HG02885 (cell line): Measurements from ENCODE around the gene ASAP3.
"Not testable (repeated sequence)": the region's sequence is repeated elsewhere in the genome, so short reads cannot be mapped to it uniquely, and the experiment has no call there.

Experiments used
- ATAC-seq: cut with Tn5 transposase; IDR thresholded peaks from one replicate; pipeline ENCODE4 v1.9.1; 2021; ENCODE audit warnings: mild to moderate bottlenecking; ENCODE audit not compliant: unreplicated experiment, poor library complexity

The ASAP3 gene

GRCh38 chr1:23517581-23517980, 33.6 kb upstream of the ASAP3 start:
- ATAC-seq: no peak

GRCh38 chr1:23515905-23516304, 31.9 kb upstream of the ASAP3 start:
- ATAC-seq: no peak

DNA sequence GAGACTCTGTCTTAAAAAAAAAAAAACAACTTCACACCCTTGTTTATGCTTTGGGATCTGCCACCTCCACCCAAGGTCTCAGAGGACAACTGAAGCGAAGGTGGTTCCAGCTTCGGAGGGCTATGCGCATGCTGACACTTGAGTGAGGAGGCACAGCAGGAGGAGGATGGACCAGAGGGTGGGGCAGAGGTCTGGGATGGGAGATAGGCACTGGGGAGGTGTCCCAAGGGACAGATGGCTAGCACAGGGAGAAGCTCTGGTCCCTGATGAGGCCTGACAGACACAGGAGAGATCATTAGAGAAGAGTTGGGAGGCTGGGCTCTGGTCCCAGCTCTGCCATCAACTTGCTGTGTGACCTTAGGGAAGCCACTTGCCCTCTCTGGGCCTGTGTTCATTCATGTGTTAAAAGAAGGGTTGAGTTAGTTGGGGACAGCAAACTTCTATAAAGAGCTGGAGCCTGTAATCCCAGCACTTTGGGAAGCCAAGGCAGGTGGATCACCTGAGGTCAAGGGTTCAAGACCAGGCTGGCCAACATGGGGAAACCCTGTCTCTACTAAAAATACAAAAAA, 30.2 kb upstream of the ASAP3 start:
- no peak for ATAC-seq

DNA sequence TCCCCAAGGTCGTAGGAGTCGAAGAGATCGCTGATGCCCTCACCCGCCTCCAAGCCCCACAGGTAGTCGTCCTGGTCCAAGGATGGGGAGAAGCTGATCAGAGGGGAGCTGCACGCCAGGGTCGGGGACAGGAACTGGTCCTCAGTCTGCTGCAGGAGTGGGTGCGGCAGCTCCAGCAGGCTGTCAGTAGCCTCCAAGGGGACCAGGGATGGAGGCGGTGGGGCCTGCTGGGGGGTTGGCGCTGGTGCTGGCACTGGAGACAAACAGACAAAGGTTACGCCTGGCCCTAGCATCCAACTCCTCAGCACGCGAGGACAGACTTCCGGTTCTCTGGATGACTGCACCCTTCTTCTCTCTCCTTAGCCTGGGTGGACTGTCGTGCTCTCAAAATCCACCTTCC, 25.9 kb upstream of the ASAP3 start:
- ATAC-seq: no peak

DNA sequence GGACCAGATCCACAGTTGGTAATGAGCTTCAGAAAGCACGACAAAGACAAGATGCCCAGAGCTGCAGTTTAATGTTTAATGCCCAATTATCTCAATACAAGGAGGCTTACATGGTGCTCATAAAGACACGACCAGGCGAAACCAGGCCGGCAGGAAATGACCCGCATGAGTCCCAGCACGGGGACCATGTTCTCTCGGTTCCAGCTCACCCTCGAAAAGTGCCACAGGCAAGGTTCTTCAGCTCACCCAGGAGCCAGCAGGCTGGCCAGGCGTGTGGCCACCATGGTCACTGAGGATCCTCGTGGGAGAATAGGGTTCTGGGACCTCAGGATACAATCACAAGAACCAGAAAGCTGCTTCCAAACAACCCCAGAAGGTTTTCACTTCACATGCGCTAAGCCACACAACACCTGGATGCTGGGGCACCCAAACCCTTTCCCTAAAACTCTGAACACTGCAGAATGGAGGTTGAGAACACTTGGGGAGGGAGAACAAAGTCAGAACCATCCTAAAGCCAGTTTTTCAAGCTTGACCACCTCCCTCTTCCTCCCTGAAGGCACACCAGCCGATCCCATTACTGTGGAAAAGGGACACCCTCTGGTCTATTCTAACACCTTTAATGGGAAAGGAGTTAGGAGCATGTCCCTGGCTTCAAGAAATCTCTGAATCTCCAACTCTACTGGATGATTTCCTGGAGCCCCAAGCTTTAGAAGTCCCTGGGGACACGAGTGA, 22.6 kb upstream of the ASAP3 start:
- ATAC-seq: no peak

GRCh38 chr1:23505851-23506250, 21.9 kb upstream of the ASAP3 start:
- no peak for ATAC-seq

GRCh38 chr1:23504156-23504555, 20.2 kb upstream of the ASAP3 start:
- not testable (repeated sequence) for ATAC-seq

DNA sequence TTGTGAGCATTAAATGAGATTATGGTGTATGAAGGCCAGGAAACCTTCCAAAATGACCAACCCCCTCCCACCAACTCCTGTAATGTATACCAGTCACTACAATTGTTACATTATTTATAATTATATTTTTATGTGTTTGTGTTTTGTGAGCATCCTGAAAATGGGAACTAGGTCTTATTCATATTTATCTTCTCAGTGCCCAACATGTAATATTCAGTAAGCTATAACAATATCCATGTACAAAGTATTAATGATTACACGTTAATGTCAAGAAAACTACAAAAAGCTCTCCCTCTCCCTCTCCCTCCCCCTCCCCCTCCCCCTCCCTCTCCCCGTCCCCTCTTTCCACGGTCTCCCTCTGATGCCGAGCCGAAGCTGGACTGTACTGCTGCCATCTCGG, 19.0 kb upstream of the ASAP3 start:
- ATAC-seq: no peak

- ATAC-seq: no peak
Measured at GRCh38 chr1:23500466-23500865, 16.5 kb upstream of the ASAP3 start.

DNA sequence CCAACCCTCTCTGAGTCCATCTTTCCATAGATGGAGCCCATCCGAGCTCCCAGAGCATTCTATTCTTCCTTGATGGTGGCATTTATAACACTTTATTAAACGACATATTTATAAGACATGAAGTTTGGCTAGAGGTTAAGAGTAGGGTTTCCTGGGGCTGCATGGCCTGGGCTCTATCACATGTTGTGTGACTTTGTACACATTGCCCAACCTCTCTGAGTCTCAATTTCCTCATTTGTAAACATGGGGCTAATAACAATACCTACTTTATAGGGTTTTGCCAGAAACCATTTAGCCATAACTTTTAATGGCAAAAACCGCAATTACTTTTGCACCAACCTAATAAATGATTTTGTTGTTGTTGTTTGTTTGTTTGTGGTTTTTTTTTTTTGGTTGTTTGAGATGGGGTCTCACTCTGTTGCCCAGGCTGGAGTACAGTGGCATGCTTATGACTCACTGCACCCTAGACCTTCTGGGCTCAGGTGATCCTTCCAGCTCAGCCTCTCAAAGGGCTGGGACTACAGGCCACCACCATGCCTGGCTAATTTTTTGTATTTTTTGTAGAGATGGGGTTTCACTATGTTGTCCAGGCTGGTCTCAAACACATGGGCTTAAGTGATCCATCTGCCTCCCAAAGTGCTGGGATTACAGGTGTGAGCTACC, 13.9 kb upstream of the ASAP3 start:
- no peak for ATAC-seq

DNA sequence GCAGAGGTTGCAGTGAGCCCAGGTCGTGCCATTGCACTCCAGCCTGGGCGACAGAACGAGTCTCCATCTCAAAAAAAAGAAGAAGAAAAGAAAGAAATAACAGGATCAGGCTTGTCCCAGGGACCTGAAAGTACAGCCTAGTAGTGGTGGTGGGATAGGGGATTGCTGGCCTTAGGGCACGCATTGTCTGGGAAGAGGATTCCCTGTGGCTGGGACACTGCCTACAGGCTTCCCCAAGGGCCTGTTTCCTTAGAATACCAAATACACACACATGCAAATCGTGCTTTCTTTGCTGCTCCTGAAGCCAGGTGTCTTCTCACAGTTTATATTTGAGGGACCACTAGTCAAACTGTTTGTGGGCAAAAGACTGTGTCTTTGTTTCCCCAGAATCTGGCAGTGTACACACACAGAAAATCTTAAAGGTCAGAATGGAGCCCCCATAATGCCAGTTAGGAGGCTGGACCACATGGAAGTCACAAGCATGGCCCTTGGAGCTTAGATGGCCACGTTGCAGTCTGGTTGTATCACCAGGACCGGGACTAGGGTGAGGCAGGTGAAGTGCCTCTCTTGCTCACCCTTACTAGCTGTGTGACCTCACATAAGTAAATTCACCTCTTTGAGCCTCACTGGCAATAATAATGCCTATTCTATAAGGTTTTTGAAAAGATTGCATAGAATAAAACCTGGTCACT, 12.7 kb upstream of the ASAP3 start:
- ATAC-seq: no peak

DNA sequence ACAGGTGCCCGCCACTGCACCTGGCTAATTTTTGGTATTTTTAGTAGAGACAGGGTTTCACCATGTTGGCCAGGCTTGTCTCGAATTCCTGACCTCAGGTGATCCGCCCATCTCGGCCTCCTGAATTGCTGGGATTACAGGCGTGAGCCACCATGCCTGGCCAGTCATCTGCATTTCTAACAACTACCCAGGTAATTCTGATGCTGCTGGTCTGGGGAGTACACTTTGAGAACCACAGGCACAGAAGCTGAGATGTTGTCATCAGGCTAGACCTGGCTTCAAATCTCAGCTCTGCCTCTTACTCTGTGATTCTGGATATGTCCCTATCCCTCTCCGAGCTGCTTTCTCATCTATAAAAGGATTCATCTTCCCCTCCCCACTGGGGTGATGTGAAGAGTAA, 10.9 kb upstream of the ASAP3 start:
- not testable (repeated sequence) for ATAC-seq

DNA sequence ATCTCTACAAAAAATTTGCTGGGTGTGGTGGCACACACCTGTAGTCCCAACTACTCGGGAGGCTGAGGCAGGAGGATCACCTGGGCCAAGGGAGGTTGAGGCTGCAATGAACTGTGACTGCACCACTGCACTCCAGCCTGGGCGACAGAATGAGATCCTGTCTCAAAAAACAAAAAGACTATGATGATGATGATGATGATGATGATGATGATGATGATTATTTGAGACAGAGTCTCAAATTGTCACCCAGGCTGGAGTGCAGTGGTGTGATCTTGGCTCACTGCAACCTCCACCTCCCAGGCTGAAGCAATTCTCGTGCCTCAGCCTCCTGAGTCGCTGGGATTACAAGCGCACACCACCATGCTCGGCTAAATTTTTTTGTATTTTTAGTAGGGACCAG, 8.8 kb upstream of the ASAP3 start:
- ATAC-seq: not testable (repeated sequence)

DNA sequence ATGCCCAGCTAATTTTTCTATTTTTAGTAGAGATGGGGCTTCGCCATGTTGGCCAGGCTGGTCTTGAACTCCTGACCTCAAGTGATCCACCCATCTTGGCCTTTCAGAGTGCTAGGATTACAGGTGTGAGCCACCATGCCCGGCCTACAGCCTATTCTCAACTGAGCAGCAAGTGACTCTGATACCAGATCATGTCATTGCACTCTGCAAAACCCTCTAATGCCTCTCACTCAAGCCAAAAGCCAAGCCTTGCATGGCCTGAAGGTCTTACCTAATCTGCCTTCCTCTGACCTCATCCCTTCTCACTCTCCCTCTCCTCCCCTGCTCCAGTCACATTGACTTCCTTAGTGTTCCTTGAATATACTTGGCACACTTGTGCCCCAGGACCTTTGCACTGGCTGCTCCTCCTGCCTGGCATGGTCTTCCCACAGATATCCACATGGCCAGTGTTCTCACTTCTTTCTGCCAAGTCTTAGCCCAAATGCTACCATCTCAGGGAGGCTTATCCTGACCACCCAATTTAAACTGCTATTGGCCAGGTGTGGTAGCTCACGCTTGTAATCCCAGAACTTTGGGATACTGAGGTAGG, 8.2 kb upstream of the ASAP3 start:
- no peak for ATAC-seq

DNA sequence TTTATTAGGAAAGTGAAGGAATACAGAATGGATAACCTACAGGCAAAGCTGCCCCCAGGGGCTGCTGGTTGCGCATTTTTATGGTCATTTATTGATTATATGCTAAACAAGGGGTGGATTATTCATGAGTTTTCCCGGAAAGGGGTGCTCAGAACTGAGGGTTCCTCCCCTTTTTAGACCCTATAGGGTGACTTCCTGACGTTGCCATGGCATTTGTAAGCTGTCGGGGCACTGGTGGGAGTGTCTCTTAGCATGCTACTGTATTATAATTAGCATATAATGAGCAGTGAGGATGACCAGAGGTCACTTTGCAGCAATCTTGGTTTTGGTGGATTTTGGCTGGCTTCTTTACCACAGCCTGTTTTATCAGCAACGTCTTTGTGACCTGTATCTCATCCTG, 5.9 kb upstream of the ASAP3 start:
- ATAC-seq: no peak

DNA sequence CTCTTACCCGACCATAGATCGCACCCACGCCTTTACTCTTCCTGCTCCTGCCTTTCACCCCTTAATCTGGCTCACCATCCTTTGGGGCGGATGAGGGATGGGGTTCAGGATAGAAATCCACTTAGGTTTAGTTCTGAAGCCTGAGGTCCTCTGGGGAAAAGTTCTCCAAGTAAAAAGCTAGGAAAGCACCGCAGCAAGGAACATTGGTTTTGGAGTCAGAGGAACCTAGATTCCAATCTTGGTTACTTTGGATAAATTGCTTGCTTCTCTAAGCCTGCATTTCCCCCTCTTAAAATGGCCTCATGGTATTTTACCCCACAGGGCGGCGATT, 988 bp upstream of the ASAP3 start:
- ATAC-seq: no peak

- peak; percentile 65 for ATAC-seq
Measured at GRCh38 chr1:23484253-23485001, 448 bp upstream of the ASAP3 start.

DNA sequence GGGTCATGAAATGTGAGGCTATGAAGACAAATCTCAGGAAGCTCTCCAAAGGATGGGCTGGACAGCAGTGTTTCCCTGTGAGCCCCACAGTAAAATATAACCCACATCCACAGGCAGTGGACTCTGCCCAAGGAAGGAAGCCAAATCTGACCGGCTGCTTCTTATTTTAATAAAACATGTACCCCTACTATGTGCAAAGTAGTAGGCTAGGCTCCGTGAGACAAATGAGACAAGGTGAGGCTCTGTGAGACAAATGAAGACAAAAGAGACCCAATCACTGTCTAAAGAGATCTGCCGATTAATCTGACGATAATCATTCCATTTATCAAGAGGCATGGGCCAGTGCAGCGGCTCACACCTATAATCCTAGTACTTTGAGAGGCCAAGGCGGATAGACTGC, 2.1 kb downstream of the ASAP3 start:
- ATAC-seq: no peak

DNA sequence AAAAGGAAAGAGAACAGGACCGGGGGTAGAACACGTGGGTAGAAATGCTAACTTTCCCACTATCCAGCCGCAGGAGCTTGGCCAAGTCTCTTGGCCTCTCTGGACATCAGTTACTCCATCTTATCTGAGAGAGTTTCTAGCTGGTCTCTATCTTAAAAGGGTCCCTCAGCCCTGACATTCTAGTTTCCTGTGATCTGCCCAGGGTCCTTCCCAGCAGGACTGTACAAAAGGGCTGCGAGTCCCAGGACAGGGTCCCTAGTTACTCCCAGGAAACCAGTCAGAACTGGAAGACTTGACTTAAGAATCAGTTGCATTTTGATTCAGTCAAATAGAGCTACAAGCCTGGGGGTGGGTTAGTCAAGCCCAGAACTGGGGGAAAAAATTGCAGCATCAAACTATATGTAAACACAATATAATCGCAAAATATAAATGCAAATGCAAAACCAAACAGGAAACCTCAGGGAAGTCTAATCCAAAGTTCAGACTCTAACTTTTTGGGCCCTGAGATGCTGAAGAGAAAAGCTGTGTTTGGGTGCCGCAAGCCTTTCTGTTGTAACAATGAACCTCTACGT, 2.9 kb downstream of the ASAP3 start:
- ATAC-seq: no peak
